Measurements from ENCODE around the gene SRGAP3. TPM values are rescaled to one million over a fixed set of nuclear protein-coding genes. Genes with fewer than 3 reads are reported as not detected.
A peak's percentile ranks its signal among the peaks of the same experiment; 100 is the strongest.

SRGAP3 gene
- total and polyA plus RNA-seq, 10 of the 15 experiments (the other 5 are each of a cell fraction or from before 2014, with no cell fraction given): 0.32 to 1.7 (median 0.99) TPM

GRCh38 chr3:8983026-8983425 lies 266.4 kb downstream of the SRGAP3 start (continued):
- TF ChIP-seq BCLAF1 (IDR thresholded peaks at IDR 0.05) (no peak), KAT2A (conservative IDR thresholded peaks at IDR 0.05; ENCODE audit: control insufficient read depth, low read depth, low read length) (no peak), HDAC6 (IDR thresholded peaks at IDR 0.05; ENCODE audit: unreplicated experiment) (no peak), CEBPZ (IDR thresholded peaks at IDR 0.05; ENCODE audit: low read depth, low read length) (no peak)

- H3K79me2 ChIP-seq (ENCODE audit: control insufficient read depth, insufficient read depth, low read length): no peaks in the 10 kb centered on the region
- H3K27ac ChIP-seq (ENCODE audit: control insufficient read depth, insufficient read depth): no peak overlapping the region
- ChIA-PET CTCF (no interaction called here), POLR2A (no interaction called here), RAD21 (ENCODE audit: unreplicated experiment) (no interaction called here), SMC1A (ENCODE audit: uncharacterized antibody, unreplicated experiment) (no interaction called here)
- H3K4me3 ChIP-seq: no peak overlapping the region
- H3K27me3 ChIP-seq (replicated peaks in 1 of 2; ENCODE audit: control insufficient read depth in 2 of 2, insufficient read depth in 2 of 2, low read length in 1 of 2): peaks cover 0 to 2% of the 10 kb centered on the region in 2 experiments; a peak in 2 of 4 replicates
- H3K36me3 ChIP-seq (ENCODE audit: control insufficient read depth in 2 of 2, insufficient read depth in 2 of 2, low read length in 1 of 2): no peaks in the 10 kb centered on the region
- no peaks in the 10 kb centered on the region; the same call in 2 of the 3 replicates for H3K9me3 ChIP-seq (replicated peaks; ENCODE audit: control insufficient read depth, insufficient read depth, low read length)
- BruUV-seq (replicated peaks): no TSS peak
- in situ Hi-C loops (cut with MboI): no loop called here
- H3K9ac ChIP-seq (ENCODE audit: control insufficient read depth, insufficient read depth, low read length): no peak overlapping the region
- no peaks in the 10 kb centered on the region for H4K20me1 ChIP-seq (ENCODE audit: control insufficient read depth, insufficient read depth)
- H2AFZ ChIP-seq (ENCODE audit: control insufficient read depth, low read depth, low read length): no peak overlapping the region
- FAIRE-seq (no peak), DNase-seq (ENCODE audit: low read depth, low spot score) (no peak), ATAC-seq (peak; percentile 37; the same call in 2 of the 3 replicates)
- intact Hi-C loops (cut with micrococcal nuclease; ENCODE audit: unreplicated experiment): no loop called here
- H3K4me1 ChIP-seq (ENCODE audit: control insufficient read depth, insufficient read depth, low read length): no peaks in the 10 kb centered on the region
- 26% methylated on average over 4 of the region's 5 CpGs for WGBS (ENCODE audit: insufficient coverage, insufficient replicate concordance, low lambda C conversion rate, missing lambda C conversion rate)
- no peak overlapping the region for H3K4me2 ChIP-seq (ENCODE audit: control insufficient read depth, insufficient read depth)
- no peak for TF ChIP-seq NFYB (IDR thresholded peaks at IDR 0.05; ENCODE audit: insufficient read depth, low read depth, low read length)
- no peak for TF ChIP-seq CHD1 (IDR thresholded peaks at IDR 0.05; ENCODE audit: low read depth, low read length)
- no peak for TF ChIP-seq MEF2A (IDR thresholded peaks at IDR 0.05; ENCODE audit: insufficient read depth, low read depth, low read length)
- no peak for TF ChIP-seq TARDBP (IDR thresholded peaks at IDR 0.05; ENCODE audit: borderline replicate concordance)
- no peak for TF ChIP-seq CREB1 (IDR thresholded peaks at IDR 0.05; ENCODE audit: low read depth)
- TF ChIP-seq IRF4 (IDR thresholded peaks at IDR 0.05; ENCODE audit: low read depth, low read length): peak; percentile 66; the same call in 1 of the 2 replicates
- no peak for TF ChIP-seq YBX1 (IDR thresholded peaks at IDR 0.05)
- TF ChIP-seq CHD2 (IDR thresholded peaks at IDR 0.05; ENCODE audit: borderline replicate concordance, low read depth, low read length): no peak
- TF ChIP-seq HDGF (IDR thresholded peaks at IDR 0.05): no peak
- TF ChIP-seq NR2F1 (conservative IDR thresholded peaks at IDR 0.05): no peak
- no peak for TF ChIP-seq BMI1 (IDR thresholded peaks at IDR 0.05; ENCODE audit: borderline replicate concordance)
- peak; percentile 86 for TF ChIP-seq SPI1 (IDR thresholded peaks at IDR 0.05; ENCODE audit: borderline replicate concordance, insufficient read depth, low read depth, low read length)
- TF ChIP-seq NR2C1 (IDR thresholded peaks at IDR 0.05): no peak
- TF ChIP-seq ATF7 (IDR thresholded peaks at IDR 0.05; ENCODE audit: low read depth): no peak
- no peak for TF ChIP-seq ZSCAN29 (IDR thresholded peaks at IDR 0.05)
- no peak for TF ChIP-seq ZBED1 (IDR thresholded peaks at IDR 0.05; ENCODE audit: borderline replicate concordance)
- peak in 1 of 2 experiments; percentile 32; a peak in 2 of 4 replicates for TF ChIP-seq IKZF2 (IDR thresholded peaks at IDR 0.05)
These were observed 266.9 kb downstream of the SRGAP3 start for GRCh38 chr3:8982509-8982908.
